ENCODE results near the gene AGAP1. TPM values are rescaled to one million over a fixed set of nuclear protein-coding genes. Genes with fewer than 3 reads are reported as not detected.
A peak's percentile ranks its signal among the peaks of the same experiment; 100 is the strongest.

Gene AGAP1
- total and polyA plus RNA-seq, 8 donors = 5.0 to 27.6 (median 17.4) TPM

- no peak for TF ChIP-seq CTCF (IDR thresholded peaks at IDR 0.05)
- Histone ChIP-seq H3K27me3 (no peaks in the 10 kb centered on the region), H3K4me3 (no peak overlapping the region), H3K36me3 (no peaks in the 10 kb centered on the region), H3K9me3 (no peaks in the 10 kb centered on the region), H3K4me1 (no peaks in the 10 kb centered on the region), H3K27ac (no peak overlapping the region)
- ATAC-seq = no peak
- FAIRE-seq = no peak
- intact Hi-C loops (cut with DNase I) = no loop called here
- 89 to 92% methylated on average over 15 of the region's 15 CpGs for WGBS, 2 donors
- no peak for DNase-seq
These were observed 280.5 kb downstream of the AGAP1 start for GRCh38 chr2:235774153-235774870.

- 93 to 94% methylated on average over 14 of the region's 14 CpGs for WGBS, 2 donors
- intact Hi-C loops (cut with DNase I) = loop anchor here in 1 of 3 donors (5.0 kb wide), 1 partner anchor 406 kb away; no protein-coding TSS in a partner anchor
- ATAC-seq (no peak), FAIRE-seq (no peak), DNase-seq (peak in 1 of 6 donors; percentile 7)
- Histone ChIP-seq H3K36me3 (no peaks in the 10 kb centered on the region), H3K27ac (no peak overlapping the region), H3K4me1 (no peaks in the 10 kb centered on the region), H3K27me3 (no peaks in the 10 kb centered on the region), H3K4me3 (no peak overlapping the region), H3K9me3 (no peaks in the 10 kb centered on the region)
- TF ChIP-seq CTCF (IDR thresholded peaks at IDR 0.05) = no peak
These were observed 282.7 kb downstream of the AGAP1 start for GRCh38 chr2:235776531-235776930.

- intact Hi-C loops (cut with DNase I) = loop anchor here in 1 of 3 donors (5.0 kb wide), 1 partner anchor 403 kb away; no protein-coding TSS in a partner anchor
- WGBS, 2 donors = 37 to 40% methylated on average over 8 of the region's 8 CpGs
- FAIRE-seq (no peak), DNase-seq (peak; percentile 52 to 87 (median 76)), ATAC-seq (peak; percentile 91 to 99 (median 97))
- H3K27ac ChIP-seq = no peak overlapping the region
- no peak overlapping the region for H3K4me3 ChIP-seq
- H3K27me3 ChIP-seq = no peaks in the 10 kb centered on the region
- no peaks in the 10 kb centered on the region for H3K4me1 ChIP-seq
- peak; percentile 64 to 78 (median 70) for TF ChIP-seq CTCF (IDR thresholded peaks at IDR 0.05)
- no peaks in the 10 kb centered on the region for H3K9me3 ChIP-seq
- no peaks in the 10 kb centered on the region for H3K36me3 ChIP-seq
These were observed 285.6 kb downstream of the AGAP1 start for GRCh38 chr2:235779444-235779896.

GRCh38 chr2:235780401-235780800, 286.6 kb downstream of the AGAP1 start:
- no peak for FAIRE-seq

More at GRCh38 chr2:235780401-235780800, 286.6 kb downstream of the AGAP1 start:
- intact Hi-C loops (cut with DNase I) = no loop called here
- Histone ChIP-seq H3K4me3 (no peak overlapping the region), H3K27ac (no peak overlapping the region), H3K27me3 (no peaks in the 10 kb centered on the region), H3K36me3 (no peaks in the 10 kb centered on the region), H3K9me3 (no peaks in the 10 kb centered on the region), H3K4me1 (no peaks in the 10 kb centered on the region)
- no peak for TF ChIP-seq CTCF (IDR thresholded peaks at IDR 0.05)
- ATAC-seq (no peak), DNase-seq (no peak)
- 86 to 88% methylated on average over 4 of the region's 4 CpGs for WGBS, 2 donors
